AG20443 (cell line): ENCODE measurements around the gene ADAMTS2.

Experiments used
- DNase-seq: peaks from one replicate; pipeline ENCODE4 v3.0.0; 2012; ENCODE audit warnings: low spot score, mixed read lengths

The ADAMTS2 gene

GRCh38 chr5:179160584-179160983 lies 184.7 kb downstream of the ADAMTS2 start:
- no peak for DNase-seq

GRCh38 chr5:179158556-179158955 lies 186.7 kb downstream of the ADAMTS2 start:
- no peak for DNase-seq

- no peak for DNase-seq
These were observed 190.0 kb downstream of the ADAMTS2 start for GRCh38 chr5:179154991-179155955.

DNA sequence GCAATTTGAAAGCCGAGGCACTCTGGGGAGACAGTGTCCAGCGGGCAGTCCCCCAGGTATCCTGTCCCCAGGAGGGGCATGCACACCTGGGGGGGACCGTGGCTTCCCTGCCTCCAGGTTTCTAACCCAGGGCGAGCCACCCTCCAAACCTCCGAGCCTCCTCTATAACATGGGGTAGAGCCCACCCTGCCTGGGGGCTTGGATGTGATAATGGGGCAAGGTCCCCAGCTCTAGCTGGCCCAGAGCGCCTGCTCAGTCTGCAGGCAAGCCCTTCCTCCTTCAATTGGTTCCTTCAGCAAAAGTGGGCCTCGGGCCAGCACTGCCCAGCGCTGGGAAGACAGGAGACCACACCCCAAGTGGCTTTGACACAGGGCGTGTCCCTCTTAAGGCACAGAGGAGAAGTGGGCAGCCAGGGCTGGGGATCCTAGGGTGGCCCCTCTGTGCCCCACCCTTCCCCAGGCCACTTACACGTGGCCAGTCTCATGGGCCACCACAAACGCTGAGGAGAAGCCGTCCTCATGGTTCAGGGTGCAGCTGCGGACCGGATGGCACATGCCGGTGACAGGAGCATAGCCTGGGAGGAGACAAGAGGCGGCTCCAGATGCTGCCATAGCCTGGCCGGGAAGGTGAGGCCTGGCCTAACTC lies 190.8 kb downstream of the ADAMTS2 start:
- no peak for DNase-seq

DNA sequence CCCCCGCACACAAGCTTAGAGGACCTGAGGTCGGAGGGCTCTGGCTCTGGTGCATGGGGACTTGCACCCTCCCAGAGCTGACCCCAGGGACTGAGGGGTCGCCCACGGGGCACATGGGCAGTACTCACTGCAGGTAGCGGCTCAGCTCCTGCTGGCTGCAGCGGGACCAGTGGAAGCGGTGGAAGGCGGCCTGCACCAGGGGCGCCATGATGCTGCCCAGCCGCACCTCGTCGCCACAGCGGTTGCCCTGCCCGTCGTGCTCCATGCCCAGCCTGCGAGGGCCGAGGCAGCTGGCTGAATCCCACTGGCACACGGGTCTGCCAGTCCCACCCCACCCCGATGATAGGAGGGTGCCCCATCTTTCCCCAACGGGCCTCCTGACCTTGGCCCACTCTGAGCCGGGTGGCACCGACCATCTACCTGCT lies 191.3 kb downstream of the ADAMTS2 start:
- DNase-seq: no peak

- no peak for DNase-seq
These were observed 191.8 kb downstream of the ADAMTS2 start for GRCh38 chr5:179153341-179153901.

- DNase-seq: no peak
These were observed 192.3 kb downstream of the ADAMTS2 start for GRCh38 chr5:179152941-179153340.

DNA sequence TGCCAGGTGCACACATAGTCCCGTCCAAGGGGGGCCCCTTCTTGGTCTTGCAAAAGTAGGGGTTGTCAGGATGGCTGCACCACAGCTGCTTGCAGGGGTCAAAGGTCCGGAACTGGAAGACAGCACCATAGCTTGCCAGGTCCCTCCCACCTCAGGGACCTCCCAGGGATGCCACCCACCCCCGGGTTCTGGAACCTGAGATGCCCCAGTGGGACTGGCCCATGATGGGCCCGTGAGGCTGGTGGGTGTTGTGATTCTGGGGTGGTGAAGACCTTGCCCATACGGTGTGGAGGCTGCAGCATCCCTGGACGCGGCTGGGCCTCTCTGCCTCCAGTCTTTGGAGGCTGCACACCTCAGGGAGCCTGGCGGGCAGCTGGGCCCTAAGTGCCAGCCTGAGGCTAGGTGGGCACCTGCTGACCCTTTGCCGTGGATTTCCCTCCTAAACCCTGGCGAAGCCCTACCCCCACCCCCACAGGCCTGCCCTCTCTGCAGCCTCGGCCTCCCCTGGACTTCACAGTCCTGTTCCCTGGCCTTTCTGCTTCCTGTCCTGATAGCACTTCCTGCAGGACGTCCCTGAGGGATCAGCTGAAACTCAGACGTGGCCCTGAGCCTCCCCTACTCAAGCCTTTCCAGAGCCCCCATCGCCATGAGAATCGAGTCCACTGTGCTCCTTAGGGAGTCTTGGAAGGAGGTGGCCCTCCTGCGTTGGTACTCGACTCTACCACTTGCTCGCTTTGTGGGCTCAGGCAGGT lies 192.9 kb downstream of the ADAMTS2 start:
- no peak for DNase-seq

- DNase-seq: no peak
These were observed 193.8 kb downstream of the ADAMTS2 start for GRCh38 chr5:179151286-179152118.

DNA sequence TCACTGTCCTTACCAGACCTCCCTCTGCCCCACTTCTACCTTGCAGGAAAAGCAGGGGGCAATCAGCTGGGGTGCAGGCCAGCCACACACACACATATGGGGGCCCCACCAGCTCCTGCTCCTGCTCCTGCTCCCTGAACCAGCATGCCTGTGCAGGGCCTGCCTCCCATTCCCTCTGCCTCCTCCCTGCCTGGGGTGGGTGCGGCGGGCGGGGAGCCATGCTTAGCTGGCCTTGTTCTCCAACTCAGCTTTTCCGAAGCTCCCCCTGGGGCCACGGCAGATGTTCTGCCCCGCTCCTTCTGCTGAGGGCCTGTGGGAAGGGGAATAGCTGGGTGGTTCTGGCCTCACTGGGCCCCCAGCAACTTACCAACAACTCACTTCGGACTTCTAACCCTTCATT lies 195.2 kb downstream of the ADAMTS2 start:
- no peak for DNase-seq

DNA sequence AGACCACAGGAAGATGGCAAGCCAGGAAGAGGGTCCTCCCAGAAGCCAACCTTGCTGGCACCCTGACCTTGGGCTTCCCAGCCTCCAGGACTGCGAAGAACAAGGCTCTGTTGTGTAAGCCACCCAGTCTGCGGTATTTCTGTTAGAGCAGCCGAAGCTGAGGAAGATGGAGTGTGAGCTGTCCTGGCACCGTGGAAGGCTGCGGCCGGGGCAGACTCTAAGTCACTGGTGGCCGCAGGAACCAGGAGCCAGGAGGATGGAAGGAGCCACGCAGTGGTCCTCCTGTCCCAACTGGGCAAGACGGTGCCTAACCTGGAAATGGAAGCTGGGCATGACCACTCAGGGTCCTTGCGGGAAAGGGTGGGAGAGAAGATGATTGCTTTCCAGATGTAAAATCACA lies 196.0 kb downstream of the ADAMTS2 start:
- DNase-seq: no peak

DNA sequence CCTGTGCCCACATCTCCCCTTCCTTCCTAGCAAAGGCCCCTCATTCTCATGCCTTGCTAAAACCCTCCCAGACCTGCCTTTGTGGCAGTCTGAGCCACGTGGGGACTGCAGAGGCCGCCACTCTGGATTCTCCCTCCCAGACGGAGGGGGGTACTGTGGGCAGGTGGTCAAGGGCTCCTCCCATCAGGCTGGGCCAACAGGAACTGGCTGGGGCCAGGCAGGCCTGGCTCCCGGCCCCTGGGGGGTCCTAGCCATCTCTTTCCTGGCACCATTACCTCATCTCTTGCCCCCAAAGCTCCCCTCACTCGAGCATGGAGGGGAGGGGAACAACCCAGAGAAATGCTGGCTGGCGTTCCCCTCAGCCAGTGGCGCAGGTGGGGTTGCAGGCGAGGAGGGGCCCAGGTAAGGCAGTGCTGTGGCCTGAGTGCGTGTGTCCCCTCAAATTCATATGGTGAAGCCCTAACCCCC lies 196.5 kb downstream of the ADAMTS2 start:
- no peak for DNase-seq

- DNase-seq: no peak
These were observed 197.1 kb downstream of the ADAMTS2 start for GRCh38 chr5:179147991-179148702.

- no peak for DNase-seq
These were observed 199.0 kb downstream of the ADAMTS2 start for GRCh38 chr5:179146277-179146676.

DNA sequence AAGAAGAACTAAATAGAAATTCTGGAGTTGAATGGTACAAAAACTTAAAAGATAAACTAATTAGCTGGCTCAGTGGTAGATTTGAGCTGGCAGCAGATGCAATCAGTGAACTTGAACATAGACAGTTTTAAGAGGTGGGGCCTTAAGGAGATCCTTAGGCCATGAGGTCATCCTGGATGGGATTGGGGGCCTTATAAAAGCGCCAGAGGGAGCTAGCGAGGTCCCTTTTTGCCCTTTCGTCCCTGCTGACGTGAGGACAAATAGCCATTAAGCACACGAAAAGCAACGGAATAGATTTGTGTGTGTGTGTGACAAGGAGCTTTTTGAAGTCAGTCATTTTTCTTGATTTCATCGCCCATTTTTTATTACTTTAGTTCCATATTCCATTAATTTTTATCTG lies 201.8 kb downstream of the ADAMTS2 start:
- peak; percentile 87 for DNase-seq

DNA sequence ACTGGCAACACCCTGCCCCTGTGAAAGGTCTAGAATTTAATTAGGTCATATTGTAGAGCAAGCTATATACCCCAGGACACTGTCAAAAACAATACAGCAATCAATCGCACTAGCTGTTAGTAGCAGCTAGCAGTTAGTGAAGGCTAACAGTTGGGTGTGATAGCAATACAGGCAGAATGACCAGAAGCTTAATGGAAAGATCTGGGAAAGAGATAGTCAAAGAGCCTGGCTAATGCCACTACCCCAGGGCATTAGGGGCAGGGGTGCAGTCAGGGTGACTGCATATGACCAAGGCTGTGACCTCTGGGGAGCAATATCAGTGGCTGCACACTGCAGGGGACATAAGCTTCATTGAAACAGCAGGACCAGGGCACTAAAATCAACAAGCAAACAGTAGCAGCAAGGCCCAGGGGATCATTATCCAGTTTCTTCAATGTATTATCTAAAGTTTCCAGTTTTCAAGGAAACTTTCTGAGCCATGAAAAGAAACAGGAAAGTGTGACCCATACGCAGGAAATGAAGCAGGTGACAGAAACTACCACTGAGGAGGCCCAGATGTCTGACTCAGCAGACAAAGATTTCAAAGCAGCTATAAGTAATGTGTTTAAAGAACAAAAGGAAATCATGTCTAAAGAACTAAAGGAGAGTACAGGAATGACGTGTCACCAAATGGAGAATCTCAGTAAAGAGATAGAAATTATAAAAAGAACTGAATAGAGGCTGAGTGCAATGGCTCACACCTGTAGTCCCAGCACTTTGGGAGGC lies 202.6 kb downstream of the ADAMTS2 start:
- peak; percentile 41 for DNase-seq

DNA sequence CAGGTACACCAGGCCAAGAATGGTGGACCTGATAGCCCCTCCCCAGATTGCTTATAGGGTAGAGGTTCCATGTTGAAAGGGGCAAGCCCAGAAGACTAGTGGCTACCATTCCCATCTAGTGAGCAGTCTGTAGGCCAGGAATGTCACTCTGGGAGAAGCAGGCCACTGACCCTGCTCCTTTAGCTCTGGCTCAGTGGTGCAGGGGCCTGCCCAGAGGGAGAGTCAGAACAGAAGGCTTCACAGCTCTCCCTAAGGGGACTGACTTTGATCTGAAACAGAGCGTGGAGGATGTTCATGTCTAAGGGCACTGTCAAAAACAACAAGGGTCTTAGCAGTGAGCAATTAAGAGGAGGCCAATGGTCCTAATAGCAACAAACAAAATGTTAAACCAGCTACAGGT lies 203.4 kb downstream of the ADAMTS2 start:
- no peak for DNase-seq

DNA sequence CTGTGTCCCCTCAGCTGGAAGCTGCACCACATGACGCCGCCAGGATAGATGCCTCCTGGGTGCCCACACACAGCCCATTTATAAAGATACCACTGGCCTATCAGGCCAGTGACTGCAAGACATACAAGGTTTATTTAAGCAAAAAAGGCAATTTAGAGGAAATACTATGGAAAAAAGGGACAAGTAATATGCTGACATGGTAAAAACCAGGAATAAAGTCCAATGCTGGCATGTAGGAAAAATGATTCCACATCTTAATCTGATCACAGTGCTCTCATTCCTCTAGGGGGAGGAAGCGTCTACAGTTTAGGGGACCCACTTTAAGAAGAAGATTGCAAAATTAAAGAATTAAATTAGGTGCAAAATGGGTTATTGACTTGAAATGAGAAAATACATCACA lies 205.0 kb downstream of the ADAMTS2 start:
- DNase-seq: no peak

DNA sequence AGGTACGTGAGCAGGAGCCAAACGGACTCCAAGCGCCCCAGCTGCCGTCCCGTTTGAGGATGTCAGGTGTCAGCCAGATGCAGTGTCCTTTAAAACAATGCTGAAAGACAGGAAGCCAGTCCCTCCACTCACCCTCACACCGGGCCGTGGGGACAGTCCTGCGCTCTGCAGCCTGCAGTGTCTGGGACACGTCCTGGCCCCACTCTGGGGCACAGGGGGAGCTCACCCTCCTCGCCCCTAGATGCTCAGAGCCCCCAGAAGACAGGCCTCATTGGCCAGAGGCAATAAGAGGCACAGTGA lies 205.4 kb downstream of the ADAMTS2 start:
- no peak for DNase-seq
